OCI-LY1 (cell line): ENCODE results near the gene S100A4.

Source experiments
- EZH2 ChIP-seq: fragments of 200-600 bp; sonication (generic), shearing (Covaris generic); IDR thresholded peaks from 2 replicates; pipeline ENCODE4 v1.8.0; 2017; ENCODE audit warnings: borderline replicate concordance, mixed run types, mild to moderate bottlenecking, antibody characterized with exemption, low read length, moderate library complexity, mixed read lengths
- TF ChIP-seq, protein P1 (sequence below): fragments of 200-600 bp; sonication (generic), shearing (Covaris generic); IDR thresholded peaks from 2 replicates; pipeline ENCODE4 v1.5.1; 2017; ENCODE audit warnings: mild to moderate bottlenecking, antibody characterized with exemption, low read length, moderate library complexity, mixed read lengths

DNA sequence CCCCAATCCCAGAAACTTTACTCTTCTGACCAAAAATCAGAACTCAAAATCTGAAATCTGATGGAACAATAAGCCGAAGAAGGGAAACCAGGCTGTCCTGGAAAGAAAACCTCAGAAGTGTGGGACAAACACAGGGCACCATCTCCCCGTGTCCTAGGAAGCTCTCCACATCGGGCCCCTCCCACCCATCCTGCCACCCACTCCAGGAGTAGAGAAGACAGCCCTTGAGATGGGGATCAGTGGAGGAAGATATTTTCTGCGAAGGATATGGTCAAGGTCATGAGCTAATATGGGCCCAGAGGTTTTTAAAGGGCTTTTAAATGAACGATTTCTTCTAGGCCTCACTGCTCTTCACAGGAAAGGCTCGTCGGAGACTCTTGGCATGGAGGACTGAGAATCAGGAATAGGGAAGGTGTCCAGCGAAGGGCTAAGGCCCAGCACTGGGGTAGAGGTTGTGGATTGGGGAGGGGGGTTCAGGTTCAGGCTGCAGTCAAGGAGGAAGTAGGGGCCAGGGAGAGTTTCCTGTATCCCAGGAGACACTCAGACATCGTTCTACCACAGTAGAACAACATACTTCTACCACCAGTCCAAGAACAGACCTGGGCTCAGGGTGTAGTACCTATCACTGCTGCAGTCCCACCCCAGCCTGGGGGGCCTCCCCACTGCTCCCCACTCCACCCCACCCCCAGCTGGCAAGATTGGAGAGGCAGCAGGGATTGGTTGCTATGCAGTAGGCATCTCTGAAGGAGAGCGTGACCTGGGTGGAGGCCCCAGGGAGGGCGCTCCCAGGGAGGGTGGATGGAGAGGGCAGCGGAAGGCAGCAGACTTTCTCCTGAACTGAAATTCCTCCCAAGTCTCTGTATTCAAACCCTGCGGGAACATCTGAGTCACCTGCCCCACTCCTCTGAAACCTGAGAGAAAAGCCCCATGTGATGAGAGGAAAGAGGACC lies 3.7 kb downstream of the S100A4 start:
- TF ChIP-seq, protein P1, sequence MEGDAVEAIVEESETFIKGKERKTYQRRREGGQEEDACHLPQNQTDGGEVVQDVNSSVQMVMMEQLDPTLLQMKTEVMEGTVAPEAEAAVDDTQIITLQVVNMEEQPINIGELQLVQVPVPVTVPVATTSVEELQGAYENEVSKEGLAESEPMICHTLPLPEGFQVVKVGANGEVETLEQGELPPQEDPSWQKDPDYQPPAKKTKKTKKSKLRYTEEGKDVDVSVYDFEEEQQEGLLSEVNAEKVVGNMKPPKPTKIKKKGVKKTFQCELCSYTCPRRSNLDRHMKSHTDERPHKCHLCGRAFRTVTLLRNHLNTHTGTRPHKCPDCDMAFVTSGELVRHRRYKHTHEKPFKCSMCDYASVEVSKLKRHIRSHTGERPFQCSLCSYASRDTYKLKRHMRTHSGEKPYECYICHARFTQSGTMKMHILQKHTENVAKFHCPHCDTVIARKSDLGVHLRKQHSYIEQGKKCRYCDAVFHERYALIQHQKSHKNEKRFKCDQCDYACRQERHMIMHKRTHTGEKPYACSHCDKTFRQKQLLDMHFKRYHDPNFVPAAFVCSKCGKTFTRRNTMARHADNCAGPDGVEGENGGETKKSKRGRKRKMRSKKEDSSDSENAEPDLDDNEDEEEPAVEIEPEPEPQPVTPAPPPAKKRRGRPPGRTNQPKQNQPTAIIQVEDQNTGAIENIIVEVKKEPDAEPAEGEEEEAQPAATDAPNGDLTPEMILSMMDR: no peak
- no peak for TF ChIP-seq EZH2
